Measurements from ENCODE around the gene PLEKHO1.
"Not testable (repeated sequence)": the region's sequence is repeated elsewhere in the genome, so short reads cannot be mapped to it uniquely, and the experiment has no call there.

The PLEKHO1 gene

GRCh38 chr1:150127464-150127863 lies 22.3 kb upstream of the PLEKHO1 start:
- H3K9me3 ChIP-seq (ENCODE audit: control insufficient read depth, low read length), result no peaks in the 10 kb centered on the region
- no peak overlapping the region for H3K4me3 ChIP-seq (ENCODE audit: insufficient read depth, low read depth, low read length)
- no peaks in the 10 kb centered on the region for H3K27me3 ChIP-seq (ENCODE audit: control insufficient read depth, insufficient read depth, low read length, poor library complexity, severe bottlenecking)
- H3K27ac ChIP-seq (ENCODE audit: insufficient read depth, low read depth, low read length, poor library complexity, severe bottlenecking), result no peak overlapping the region
- H3K36me3 ChIP-seq (ENCODE audit: control insufficient read depth, insufficient read depth, low read length), result no peaks in the 10 kb centered on the region
- H3K4me1 ChIP-seq (ENCODE audit: control insufficient read depth, insufficient read depth, low read length), result no peaks in the 10 kb centered on the region

GRCh38 chr1:150127868-150128267 lies 21.8 kb upstream of the PLEKHO1 start:
- Histone ChIP-seq H3K27me3 (ENCODE audit: control insufficient read depth, insufficient read depth, low read length, poor library complexity, severe bottlenecking) (no peaks in the 10 kb centered on the region), H3K36me3 (ENCODE audit: control insufficient read depth, insufficient read depth, low read length) (no peaks in the 10 kb centered on the region), H3K4me1 (ENCODE audit: control insufficient read depth, insufficient read depth, low read length) (no peaks in the 10 kb centered on the region), H3K4me3 (ENCODE audit: insufficient read depth, low read depth, low read length) (no peak overlapping the region), H3K27ac (ENCODE audit: insufficient read depth, low read depth, low read length, poor library complexity, severe bottlenecking) (no peak overlapping the region), H3K9me3 (ENCODE audit: control insufficient read depth, low read length) (no peaks in the 10 kb centered on the region)
- 91 to 93% methylated on average over 7 of the region's 7 CpGs for WGBS, 2 experiments

GRCh38 chr1:150132372-150132771 lies 17.3 kb upstream of the PLEKHO1 start:
- no peaks in the 10 kb centered on the region for H3K36me3 ChIP-seq (ENCODE audit: control insufficient read depth, insufficient read depth, low read length)
- H3K9me3 ChIP-seq (ENCODE audit: control insufficient read depth, low read length), result no peaks in the 10 kb centered on the region
- 100% methylated on average over 1 of the region's 1 CpG for WGBS, 2 experiments
- H3K27me3 ChIP-seq (ENCODE audit: control insufficient read depth, insufficient read depth, low read length, poor library complexity, severe bottlenecking), result no peaks in the 10 kb centered on the region
- no peak overlapping the region for H3K27ac ChIP-seq (ENCODE audit: insufficient read depth, low read depth, low read length, poor library complexity, severe bottlenecking)
- H3K4me3 ChIP-seq (ENCODE audit: insufficient read depth, low read depth, low read length), result no peak overlapping the region
- no peaks in the 10 kb centered on the region for H3K4me1 ChIP-seq (ENCODE audit: control insufficient read depth, insufficient read depth, low read length)

- no peaks in the 10 kb centered on the region for H3K27me3 ChIP-seq (ENCODE audit: control insufficient read depth, insufficient read depth, low read length, poor library complexity, severe bottlenecking)
- H3K36me3 ChIP-seq (ENCODE audit: control insufficient read depth, insufficient read depth, low read length), result no peaks in the 10 kb centered on the region
- H3K9me3 ChIP-seq (ENCODE audit: control insufficient read depth, low read length), result no peaks in the 10 kb centered on the region
- H3K4me1 ChIP-seq (ENCODE audit: control insufficient read depth, insufficient read depth, low read length), result no peaks in the 10 kb centered on the region
- no peak overlapping the region for H3K27ac ChIP-seq (ENCODE audit: insufficient read depth, low read depth, low read length, poor library complexity, severe bottlenecking)
- H3K4me3 ChIP-seq (ENCODE audit: insufficient read depth, low read depth, low read length), result no peak overlapping the region
- no CpG with 5 or more reads among the region's 1 CpG for WGBS, 2 experiments
Observed at GRCh38 chr1:150134537-150134936, 15.2 kb upstream of the PLEKHO1 start.

DNA sequence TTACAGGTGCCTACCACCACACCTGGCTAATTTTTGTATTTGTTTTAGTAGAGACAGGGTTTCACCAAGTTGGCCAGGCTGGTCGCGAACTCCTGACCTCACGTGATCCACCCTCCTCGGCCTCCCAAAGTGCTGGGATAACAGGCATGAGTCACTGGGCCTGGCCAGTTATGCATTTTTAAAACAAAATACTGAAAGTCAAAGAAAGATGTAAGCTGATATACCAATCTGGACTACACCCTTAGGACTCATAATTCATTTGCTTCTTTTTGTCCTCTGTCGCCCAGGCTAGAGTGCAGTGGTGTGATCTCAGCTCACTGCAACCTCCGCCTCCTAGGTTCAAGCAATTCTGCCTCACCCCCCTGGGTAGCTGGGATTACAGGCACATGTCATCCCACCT lies 14.3 kb upstream of the PLEKHO1 start:
- not testable (repeated sequence) for H3K4me3 ChIP-seq (ENCODE audit: insufficient read depth, low read depth, low read length); H3K9me3 ChIP-seq (ENCODE audit: control insufficient read depth, low read length); H3K36me3 ChIP-seq (ENCODE audit: control insufficient read depth, insufficient read depth, low read length); H3K27me3 ChIP-seq (ENCODE audit: control insufficient read depth, insufficient read depth, low read length, poor library complexity, severe bottlenecking); H3K4me1 ChIP-seq (ENCODE audit: control insufficient read depth, insufficient read depth, low read length); H3K27ac ChIP-seq (ENCODE audit: insufficient read depth, low read depth, low read length, poor library complexity, severe bottlenecking)
- 94 to 96% methylated on average over 6 of the region's 6 CpGs for WGBS, 2 experiments

DNA sequence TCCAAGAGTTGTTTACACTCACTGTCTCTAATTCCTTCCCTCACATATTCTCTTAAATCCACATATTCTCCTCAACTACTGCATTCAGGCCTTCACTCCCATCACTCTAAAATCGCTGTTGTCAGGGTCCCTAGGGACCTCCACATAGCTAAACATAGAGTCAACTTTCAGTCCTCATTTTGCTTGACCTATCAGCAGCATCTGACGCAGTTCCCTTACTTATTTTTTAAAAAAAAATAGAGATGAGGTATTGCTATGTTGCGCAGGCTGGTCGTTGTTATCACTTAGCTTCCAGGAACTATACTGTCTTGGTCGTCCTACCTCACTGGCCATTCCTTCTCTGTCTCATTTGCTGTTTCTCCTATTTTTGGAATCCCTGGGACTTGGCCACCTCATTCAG lies 11.7 kb upstream of the PLEKHO1 start:
- Histone ChIP-seq H3K4me1 (ENCODE audit: control insufficient read depth, insufficient read depth, low read length) (no peaks in the 10 kb centered on the region), H3K4me3 (ENCODE audit: insufficient read depth, low read depth, low read length) (no peak overlapping the region), H3K27ac (ENCODE audit: insufficient read depth, low read depth, low read length, poor library complexity, severe bottlenecking) (no peak overlapping the region), H3K27me3 (ENCODE audit: control insufficient read depth, insufficient read depth, low read length, poor library complexity, severe bottlenecking) (no peaks in the 10 kb centered on the region), H3K9me3 (ENCODE audit: control insufficient read depth, low read length) (no peaks in the 10 kb centered on the region), H3K36me3 (ENCODE audit: control insufficient read depth, insufficient read depth, low read length) (no peaks in the 10 kb centered on the region)
- 78 to 79% methylated on average over 5 of the region's 5 CpGs for WGBS, 2 experiments

DNA sequence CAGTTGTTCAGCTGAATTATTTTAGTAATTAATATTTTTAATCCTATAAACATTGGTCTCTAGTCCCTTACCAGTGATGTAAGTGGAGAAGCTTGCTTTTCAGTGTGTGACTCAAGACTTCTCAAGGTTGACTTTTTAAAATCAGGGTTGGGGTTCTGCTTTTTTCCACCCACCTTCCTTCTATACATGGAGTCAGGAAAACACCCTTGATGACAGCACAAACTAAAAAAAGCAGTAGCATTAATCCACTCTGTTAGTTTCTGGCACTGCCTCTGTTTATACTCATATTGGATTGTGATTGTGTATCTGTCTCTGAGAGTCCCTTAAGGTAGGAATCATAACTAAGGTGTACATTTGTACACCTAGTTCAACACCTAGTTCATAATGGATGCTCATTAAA lies 8.3 kb upstream of the PLEKHO1 start:
- H3K36me3 ChIP-seq (ENCODE audit: control insufficient read depth, insufficient read depth, low read length), result no peaks in the 10 kb centered on the region
- no peak overlapping the region for H3K4me3 ChIP-seq (ENCODE audit: insufficient read depth, low read depth, low read length)
- no peaks in the 10 kb centered on the region for H3K9me3 ChIP-seq (ENCODE audit: control insufficient read depth, low read length)
- no peak overlapping the region for H3K27ac ChIP-seq (ENCODE audit: insufficient read depth, low read depth, low read length, poor library complexity, severe bottlenecking)
- no peaks in the 10 kb centered on the region for H3K4me1 ChIP-seq (ENCODE audit: control insufficient read depth, insufficient read depth, low read length)
- no peaks in the 10 kb centered on the region for H3K27me3 ChIP-seq (ENCODE audit: control insufficient read depth, insufficient read depth, low read length, poor library complexity, severe bottlenecking)

- no peaks in the 10 kb centered on the region for H3K27me3 ChIP-seq (ENCODE audit: control insufficient read depth, insufficient read depth, low read length, poor library complexity, severe bottlenecking)
- no peak overlapping the region for H3K4me3 ChIP-seq (ENCODE audit: insufficient read depth, low read depth, low read length)
- H3K36me3 ChIP-seq (ENCODE audit: control insufficient read depth, insufficient read depth, low read length), result no peaks in the 10 kb centered on the region
- H3K27ac ChIP-seq (ENCODE audit: insufficient read depth, low read depth, low read length, poor library complexity, severe bottlenecking), result no peak overlapping the region
- no peaks in the 10 kb centered on the region for H3K9me3 ChIP-seq (ENCODE audit: control insufficient read depth, low read length)
- H3K4me1 ChIP-seq (ENCODE audit: control insufficient read depth, insufficient read depth, low read length), result no peaks in the 10 kb centered on the region
Observed at GRCh38 chr1:150142083-150142482, 7.6 kb upstream of the PLEKHO1 start.

- Histone ChIP-seq H3K9me3 (ENCODE audit: control insufficient read depth, low read length) (no peaks in the 10 kb centered on the region), H3K36me3 (ENCODE audit: control insufficient read depth, insufficient read depth, low read length) (no peaks in the 10 kb centered on the region), H3K4me3 (ENCODE audit: insufficient read depth, low read depth, low read length) (no peak overlapping the region), H3K4me1 (ENCODE audit: control insufficient read depth, insufficient read depth, low read length) (peaks cover 3% of the 10 kb centered on the region), H3K27me3 (ENCODE audit: control insufficient read depth, insufficient read depth, low read length, poor library complexity, severe bottlenecking) (no peaks in the 10 kb centered on the region), H3K27ac (ENCODE audit: insufficient read depth, low read depth, low read length, poor library complexity, severe bottlenecking) (no peak overlapping the region)
- 90 to 93% methylated on average over 5 of the region's 5 CpGs for WGBS, 2 experiments
Observed at GRCh38 chr1:150144606-150145005, 5.1 kb upstream of the PLEKHO1 start.

DNA sequence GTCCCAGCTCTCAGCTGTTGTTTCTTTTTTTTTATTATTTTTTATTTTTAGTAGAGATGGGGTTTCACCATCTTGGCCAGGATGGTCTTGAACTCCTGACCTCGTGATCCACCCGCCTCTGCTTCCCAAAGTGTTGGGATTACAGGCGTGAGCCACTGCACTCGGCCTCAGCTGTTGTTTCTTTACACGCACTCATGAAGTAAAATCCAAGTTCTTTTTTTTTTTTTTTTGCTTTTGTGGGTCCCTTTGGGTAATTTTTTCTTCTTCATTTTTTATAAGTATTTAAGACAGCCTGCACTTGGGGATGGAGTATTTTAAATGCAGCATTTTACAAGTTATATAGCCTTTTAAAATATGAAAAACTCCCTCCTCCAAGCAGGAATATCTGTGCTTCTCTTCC lies 3.7 kb upstream of the PLEKHO1 start:
- not testable (repeated sequence) for H3K27me3 ChIP-seq (ENCODE audit: control insufficient read depth, insufficient read depth, low read length, poor library complexity, severe bottlenecking); H3K27ac ChIP-seq (ENCODE audit: insufficient read depth, low read depth, low read length, poor library complexity, severe bottlenecking); H3K4me3 ChIP-seq (ENCODE audit: insufficient read depth, low read depth, low read length); H3K4me1 ChIP-seq (ENCODE audit: control insufficient read depth, insufficient read depth, low read length); H3K9me3 ChIP-seq (ENCODE audit: control insufficient read depth, low read length); H3K36me3 ChIP-seq (ENCODE audit: control insufficient read depth, insufficient read depth, low read length)
- whole genome bisulfite sequencing, 2 experiments, result 99 to 100% methylated on average over 4 to 5 of the region's 5 CpGs

DNA sequence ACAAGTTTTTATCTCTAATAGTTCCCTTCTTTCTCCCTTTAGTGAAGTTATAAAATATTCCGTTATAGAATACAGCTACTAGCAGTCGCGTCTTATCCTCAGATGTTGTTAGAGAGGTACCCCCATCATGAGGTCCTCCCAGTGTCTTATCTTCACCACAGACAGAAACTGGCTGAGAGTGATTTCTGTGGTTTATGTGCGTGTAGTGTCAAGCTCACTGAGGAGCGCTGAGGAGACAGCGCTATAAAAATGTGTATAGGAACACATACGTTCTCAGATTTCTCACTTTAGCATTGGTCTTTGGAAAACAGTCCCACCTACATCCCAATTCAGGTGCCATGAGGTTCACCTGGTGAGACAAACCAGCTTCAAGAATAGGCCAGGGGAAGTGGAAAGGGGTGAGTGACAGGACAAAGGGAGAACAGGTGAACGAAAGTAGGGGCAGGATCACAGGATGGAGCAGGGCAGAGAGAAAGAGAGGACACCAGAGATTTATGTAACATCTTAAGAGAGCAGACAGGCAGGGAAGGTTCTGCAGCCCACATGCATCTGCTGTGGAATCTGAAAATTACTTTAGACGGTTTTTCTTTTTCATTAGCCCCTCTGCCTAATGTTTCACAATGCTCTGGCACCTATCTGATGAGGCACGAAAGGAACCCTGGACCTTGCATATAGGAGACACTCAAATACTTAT lies 2.7 kb upstream of the PLEKHO1 start:
- no peaks in the 10 kb centered on the region for H3K36me3 ChIP-seq (ENCODE audit: control insufficient read depth, insufficient read depth, low read length)
- peaks cover 5% of the 10 kb centered on the region for H3K4me1 ChIP-seq (ENCODE audit: control insufficient read depth, insufficient read depth, low read length)
- H3K4me3 ChIP-seq (ENCODE audit: insufficient read depth, low read depth, low read length), result no peak overlapping the region
- H3K27me3 ChIP-seq (ENCODE audit: control insufficient read depth, insufficient read depth, low read length, poor library complexity, severe bottlenecking), result no peaks in the 10 kb centered on the region
- WGBS, 2 experiments, result 93 to 94% methylated on average over 10 of the region's 10 CpGs
- H3K9me3 ChIP-seq (ENCODE audit: control insufficient read depth, low read length), result no peaks in the 10 kb centered on the region
- no peak overlapping the region for H3K27ac ChIP-seq (ENCODE audit: insufficient read depth, low read depth, low read length, poor library complexity, severe bottlenecking)

Measured in ectodermal cell (in vitro differentiated cells).